Eye (tissue), 1 donor: ENCODE data around the gene MSANTD2.

Experiments used
- DNase-seq: peaks from one replicate; pipeline ENCODE4 v3.0.0-alpha.2; 2015

Gene MSANTD2

DNA sequence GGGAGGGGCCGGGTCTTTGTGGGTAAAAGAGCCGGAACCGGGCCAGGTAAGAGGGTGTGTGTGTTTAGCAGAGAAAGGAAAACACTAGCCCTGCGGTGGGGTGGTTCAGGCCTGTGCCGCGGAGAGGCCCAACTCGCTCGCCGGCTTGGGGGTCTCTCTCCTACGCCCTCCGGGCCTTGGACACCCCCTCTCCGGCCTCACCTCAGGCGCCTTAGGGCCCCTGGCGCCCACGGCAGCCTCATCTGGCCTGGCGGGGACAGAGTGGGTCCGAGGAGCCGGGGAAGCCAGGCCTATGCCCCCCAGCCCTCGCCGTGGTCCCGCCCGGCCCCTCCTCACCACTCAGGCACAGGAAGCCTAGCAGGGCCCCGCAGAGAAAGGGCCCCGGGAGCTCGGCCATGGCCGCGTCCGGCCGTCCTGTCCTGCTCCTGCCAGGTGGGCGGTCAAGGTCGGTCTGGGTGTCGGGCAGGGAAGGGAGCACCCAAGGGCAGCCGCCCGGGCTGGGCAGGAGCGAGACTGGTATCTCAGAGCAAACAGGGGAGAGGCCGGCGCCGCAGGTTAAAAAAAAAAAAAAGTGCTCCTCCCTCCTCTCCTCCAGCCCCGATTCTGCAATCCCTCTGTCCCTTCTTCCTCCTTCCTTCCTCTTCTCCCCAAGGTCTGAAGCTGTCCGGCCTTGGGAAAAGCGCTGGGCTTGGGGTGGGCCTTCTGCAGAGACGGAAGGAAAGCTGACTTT, 48.3 kb downstream of the MSANTD2 start, which contains the start of gene VSIG2:
VSIG2 (minus strand) TSS at position 515 of the 730 bp plus-strand sequence; CDS start at position 397, 118 bp downstream.
- DNase-seq = no peak

DNA sequence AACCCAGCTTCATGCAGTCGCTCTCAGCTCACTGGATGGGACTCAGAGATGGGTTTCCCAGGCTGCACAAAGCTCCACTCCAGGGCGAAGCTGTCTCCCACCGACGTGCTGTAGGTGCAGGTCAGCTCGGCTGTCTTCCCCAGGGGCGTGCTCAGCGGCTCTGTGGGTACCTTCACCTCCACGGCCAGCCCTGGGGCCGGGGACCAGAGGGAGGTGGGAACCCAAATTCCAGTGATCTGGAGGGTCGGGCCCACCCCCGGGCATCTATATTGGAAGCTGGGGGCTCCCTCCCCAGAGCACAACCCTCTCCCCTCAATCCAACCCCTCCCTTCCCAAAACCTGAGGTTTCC, 48.8 kb downstream of the MSANTD2 start:
- DNase-seq = no peak

DNA sequence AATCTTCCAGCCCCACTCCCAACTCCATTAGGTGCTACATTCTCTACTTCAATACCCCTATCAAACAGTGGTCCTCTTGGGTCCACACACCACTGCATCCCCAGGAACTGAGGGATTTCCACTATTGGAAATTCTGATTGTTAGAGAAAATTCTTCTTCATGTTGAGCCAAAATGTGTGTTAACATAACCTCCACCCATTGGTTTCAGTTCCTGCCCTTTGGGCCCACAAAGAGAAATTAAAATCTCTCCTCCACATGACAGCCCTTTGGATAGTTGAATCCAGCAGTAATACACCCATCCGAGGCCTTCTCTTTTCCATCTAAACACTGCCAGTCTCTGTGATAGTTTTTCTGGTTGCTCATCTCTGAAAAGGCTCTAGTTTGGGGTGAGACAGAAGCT, 50.3 kb downstream of the MSANTD2 start:
- DNase-seq = no peak

DNA sequence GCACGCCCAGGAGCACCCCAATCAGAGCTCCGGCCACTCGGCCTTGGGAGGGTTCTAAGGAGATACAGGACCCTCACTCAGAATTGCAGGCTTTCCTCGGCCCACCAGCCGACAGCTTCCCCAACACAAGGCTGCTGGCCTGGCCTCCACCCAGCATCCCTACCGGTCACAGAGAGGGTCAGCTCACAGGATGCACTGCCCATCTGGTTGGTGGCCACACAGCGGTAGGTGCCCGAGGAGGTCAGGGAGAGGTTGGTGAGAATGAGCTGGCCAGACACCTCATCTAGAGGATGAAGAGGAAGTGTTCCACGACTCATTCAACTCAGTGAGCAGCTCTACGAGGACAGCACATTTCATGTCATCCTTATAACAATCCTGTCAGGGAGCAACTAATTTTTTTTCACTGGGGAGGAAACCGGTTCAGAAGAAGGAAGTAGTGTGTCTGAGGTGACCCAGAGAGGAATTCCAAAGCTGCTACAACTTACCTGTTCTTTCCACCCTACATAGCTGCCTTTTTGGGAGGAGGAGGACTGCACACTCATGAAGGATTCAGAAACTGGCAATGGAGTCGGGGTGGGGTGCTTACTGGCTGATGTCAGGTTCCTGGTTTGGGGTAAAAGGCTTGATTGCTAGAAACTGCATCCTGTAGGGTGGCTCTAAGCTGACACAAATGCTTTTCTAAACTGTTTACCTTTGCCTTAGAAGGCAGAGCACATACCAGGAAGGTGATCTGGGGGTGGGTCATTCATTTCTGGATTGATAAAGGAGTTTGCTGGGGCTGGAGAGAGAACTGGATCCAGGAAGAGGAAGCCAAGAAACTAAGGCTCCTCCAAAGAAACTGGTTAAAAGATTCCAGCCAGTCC, 51.5 kb downstream of the MSANTD2 start:
- DNase-seq = no peak

DNA sequence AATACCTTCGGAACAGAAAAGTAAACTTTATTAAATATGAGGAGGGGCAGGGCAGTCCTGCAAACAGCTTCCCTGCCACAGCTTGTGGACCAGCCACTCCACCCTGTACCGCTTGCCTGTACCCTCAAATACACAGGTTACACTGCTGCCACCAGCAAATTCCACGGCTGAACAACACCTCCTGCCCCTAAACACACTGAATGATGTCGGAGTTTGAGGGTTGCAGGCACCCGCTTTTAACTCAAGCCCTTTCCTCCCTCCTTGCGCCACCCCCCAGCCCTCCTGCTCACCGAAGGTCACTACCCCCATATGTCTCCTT, 52.1 kb downstream of the MSANTD2 start:
- no peak for DNase-seq

DNA sequence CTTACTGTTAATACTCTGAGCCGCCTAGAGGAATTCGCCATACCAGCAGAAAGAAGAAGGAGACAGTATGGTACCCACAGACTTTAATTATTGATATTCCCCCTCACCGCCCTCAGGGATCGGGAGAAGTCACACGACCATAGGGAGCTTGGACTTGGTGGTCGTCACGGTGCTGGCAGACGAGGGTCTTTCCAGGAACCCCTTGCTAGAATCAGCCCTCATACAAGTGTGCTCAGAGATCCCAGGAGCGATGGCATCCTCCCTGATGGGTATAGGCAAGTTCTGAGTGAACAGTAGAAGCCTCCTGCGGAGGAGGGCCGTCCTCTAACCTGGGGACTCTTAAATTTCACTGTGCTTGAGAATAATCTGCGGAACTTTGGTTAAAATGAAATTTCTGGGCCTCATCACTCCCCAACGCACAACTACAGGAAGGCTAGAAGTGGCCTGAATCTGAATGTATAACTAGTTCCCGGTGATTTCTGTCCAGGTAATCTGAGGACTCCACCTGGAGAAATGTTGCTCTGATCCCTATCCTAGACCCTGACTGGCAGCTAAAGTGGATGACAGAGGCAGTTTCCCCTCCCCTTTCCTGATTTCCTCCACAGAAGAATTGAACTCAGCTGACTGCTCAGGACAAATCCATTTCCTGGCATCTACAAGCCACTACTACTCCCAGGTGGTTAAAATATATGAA, 52.7 kb downstream of the MSANTD2 start:
- no peak for DNase-seq

DNA sequence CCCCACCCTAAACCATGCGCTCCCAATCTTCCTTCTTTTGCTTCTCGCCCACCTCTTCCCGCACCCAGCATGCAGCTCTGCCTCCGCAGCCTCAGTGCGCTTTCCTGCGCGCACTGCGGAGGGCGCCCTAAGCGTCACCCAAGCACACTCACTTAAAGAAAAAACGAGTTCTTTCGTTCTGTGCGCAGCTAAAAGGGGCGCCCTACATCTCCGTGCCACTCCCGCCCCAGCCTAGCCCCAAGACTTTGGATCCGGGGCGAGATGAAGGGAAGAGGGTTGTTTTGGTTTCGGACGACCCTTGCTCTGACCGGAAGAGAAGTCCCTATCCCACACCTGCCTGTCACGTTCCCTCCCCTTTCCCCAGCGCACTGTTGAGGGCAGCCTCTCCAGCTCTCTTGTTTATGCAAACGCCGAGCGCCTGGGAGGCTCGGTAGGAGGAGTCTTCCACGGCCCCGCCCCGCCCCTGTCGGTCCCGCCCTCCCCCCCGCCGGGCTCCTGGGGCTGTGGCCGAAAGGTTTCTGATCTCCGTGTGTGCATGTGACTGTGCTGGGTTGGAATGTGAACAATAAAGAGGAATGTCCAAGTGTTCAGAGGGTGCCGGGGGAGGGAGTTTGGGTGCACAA, 53.5 kb downstream of the MSANTD2 start:
- DNase-seq = peak; percentile 65

DNA sequence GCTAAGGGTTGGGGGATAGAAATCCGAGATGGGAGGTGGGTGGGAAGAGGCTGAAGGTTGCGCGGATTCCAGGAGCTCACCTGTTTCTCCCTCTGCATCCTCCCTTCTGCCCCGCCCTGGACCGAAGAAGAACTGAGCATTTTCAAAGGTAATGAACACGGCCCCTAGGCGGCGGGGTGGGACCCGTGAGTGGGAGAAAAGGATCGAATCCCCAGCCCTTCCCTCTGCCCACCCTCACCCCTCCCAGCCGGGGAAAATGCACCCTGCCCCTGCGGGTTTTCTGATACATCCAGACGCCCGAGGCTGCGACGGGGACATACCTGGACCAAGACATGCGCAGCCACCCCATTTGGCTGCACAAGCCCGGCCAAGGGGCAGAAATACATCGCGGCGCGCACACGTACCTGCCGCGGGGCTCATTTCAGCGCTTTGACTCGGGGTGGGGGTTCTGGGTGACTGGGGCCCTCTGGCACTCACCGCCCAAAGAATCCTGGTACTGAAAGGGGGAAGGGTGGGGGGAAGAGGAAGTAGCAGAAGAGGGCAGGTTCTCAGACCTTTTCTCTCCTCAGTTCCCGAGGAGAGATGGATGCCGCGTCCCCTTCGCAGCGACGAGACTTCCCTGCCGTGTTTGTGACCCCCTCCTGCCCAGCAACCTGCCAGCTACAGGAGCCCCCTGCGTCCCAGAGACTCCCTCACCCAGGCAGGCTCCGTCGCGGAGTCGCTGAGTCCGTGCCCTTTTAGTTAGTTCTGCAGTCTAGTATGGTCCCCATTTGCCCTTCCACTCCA, 54.2 kb downstream of the MSANTD2 start:
- no peak for DNase-seq

DNA sequence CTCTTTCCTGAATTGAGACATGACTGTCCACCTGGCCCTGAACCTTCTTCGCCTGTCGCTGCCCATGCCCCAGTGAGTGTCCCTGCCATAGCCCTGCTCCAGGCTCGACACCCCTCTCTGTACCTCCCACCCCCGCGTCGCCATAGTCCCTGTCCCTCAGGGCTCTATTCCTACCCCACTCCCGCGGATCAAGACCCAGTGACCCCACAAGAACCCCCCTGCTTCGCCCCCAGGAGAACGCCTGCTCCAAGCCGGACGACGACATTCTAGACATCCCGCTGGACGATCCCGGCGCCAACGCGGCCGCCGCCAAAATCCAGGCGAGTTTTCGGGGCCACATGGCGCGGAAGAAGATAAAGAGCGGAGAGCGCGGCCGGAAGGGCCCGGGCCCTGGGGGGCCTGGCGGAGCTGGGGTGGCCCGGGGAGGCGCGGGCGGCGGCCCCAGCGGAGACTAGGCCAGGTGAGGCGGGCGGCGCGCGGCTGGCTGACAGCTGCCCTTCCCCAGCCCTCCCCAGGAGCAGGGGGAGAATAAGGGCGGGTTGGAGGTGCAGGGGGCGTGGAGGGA, 54.9 kb downstream of the MSANTD2 start:
- no peak for DNase-seq

DNA sequence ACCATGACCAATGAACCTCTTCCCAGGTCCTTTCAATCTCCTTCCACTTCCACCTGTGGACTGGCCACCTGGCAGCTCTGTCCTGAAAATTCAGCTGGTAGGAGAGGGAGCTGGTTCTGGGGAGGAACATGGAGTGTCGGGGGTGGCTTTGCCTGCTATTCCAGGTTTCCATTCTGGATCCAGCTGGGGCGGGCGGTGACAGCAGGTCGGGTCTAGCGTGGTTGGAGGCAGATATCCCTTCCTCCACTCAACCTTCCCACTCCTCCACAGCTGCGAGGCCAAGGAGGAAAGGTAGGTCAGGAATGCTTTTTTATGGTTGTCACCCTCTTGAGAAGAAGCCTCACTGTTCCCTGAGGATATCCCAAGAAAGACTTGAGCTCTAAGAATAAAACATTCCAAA, 57.2 kb downstream of the MSANTD2 start:
- no peak for DNase-seq

DNA sequence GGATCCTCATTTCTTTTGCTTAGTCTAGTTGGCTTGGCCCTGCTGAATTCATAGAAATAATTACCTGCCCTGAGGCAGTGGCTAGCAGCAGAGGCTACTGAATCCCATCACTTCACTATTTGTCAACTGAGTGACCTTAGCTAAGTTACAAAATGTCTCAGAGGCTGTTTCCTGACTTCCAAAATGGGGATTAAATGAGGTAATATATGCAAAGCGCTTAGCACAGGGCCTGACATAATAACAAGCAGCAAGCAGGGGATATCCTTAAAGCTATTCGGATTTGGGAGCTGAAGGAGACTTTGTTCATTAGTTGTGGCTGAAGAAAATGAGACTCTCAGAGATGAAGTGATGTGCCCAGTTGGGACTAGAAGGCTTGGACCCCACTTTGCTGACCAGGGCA, 57.7 kb downstream of the MSANTD2 start:
- DNase-seq = no peak

DNA sequence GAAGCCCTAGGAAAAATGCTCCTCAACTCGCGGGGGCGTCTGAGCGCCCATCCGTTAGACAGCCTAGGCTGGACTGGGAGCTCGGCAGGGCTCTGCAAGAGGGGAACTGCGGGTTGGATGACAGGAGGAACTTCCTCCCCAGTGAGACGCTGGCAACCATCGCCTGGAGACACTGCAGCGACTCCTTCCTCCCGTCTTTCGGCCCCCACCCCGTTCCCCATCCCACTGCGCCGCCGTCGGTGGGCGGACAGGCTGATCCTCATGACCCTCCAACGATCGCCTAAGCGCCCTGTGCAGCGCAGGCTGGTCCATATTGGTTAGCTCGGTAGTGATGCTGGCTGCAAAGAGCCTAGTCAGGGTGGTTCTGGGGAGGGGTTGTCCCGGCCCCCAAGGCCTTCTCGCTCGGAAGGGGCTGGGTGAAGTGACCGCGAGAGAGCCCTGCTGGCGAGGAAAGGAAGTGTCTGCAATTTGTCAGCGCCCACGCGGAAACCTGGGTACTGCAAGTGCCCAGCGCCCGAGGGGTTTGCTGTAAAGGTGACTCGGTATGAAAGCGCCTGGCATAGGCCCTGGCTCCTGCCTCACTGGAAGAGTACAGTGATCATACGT, 59.8 kb downstream of the MSANTD2 start:
- DNase-seq = peak; percentile 52

DNA sequence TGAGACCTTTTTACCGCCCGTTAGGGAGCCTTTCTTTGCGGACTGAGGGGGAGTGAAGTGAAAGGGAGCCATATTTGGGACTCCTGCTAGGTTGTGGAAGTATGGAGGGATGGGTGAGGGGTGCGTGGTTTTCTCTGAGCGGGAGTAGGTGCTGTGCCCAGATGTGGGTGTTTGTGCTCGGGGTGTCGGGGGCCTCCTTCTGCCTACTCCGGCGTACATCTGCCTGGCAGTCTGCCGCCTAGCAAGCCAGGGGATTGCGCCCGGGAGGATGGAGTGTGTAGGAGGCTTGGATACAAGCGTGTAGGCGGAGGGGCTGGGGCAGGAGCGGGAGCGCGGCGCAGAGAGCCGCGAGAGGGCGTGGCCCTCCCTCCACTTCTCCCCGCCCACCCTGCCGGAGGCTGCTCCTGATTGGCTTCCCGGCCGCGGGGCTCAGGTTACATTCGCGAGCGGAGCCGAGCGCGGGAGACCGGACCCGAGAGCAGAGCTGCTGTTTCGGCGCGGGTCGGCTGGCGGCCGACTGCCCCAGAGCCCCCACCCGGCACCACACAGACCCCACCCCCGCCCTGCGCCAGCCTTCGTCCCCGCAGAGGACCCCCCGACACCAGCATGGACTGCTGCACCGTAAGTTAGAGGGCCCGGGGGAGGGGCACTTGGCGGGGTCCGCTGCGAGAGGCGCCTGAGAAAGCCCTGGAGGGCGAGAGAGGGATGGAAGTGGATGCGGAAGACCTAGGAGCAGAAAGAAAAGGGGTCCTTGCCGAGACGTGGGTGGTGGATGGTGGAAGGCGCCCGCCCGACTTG, 60.5 kb downstream of the MSANTD2 start, which contains the start of gene NRGN:
NRGN (plus strand) TSS at position 464 of the 798 bp plus-strand sequence; CDS start at position 607, 143 bp downstream.
- peak; percentile 97 for DNase-seq

DNA sequence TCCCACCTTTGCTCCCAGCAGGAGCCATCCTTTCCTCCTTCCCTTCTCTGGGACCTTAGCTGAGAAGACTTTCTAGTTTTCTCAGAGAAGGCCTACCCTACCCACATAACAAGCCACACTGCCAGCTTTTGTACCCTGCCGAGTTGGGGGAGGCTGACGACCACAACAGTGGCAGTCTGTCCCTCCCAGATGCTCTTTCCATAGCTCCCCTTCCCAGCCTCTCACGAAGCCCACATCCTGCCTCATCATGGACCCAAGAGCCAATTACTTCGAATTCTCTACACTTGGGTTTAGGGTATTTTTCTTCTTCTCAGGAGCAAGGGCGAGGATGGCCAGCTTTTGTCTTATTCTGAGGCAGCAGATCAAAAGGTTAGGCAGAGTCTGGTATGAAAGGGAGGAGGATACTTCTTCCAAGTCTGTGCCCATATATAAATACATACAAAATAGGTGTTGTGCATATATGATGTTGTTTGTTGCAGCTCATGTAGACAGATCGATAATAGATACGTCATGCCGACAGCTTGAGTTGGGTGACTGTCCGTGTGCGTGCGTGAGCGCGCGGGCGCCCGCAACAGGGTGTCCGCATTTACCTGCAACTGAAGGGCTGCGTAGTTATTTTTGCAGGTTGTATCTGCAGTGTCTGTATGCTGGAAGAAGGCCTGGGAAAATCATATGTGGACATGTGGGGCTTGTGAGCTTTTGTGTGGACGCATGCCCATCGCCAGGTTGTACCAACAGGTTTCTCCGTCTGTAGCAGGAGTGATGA, 61.3 kb downstream of the MSANTD2 start:
- no peak for DNase-seq

DNA sequence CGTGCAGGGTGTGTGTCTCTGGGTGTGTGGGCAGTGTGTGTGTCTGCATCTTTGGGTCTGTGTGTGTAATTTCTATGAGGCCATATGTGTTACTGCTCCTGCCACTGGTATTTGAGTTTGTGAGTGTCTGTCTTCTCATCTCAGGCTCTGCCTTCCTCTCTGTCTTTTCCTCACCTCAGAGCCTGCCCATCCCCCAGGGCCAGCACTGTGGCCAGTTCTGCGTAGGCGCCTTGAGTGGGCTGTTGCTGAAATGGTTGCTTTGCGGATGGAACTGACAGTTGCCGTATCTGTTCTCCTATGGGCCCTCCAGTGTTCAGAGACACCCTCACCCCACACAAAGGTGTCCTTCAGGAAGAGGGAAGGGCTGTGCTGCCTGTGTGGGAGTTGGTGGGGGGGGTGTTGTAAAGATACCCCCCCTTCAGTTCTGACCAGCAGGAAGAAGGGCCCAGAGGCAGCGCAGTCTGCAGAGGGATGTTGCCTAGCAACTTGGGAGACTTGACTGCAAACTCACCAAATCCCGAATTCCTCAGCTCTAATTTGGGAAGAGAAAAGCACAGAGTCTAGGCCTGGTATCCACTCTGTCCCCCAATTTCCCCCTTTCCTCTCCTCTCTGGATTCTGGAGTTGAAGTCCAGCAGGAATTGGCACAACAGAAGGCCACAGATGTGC, 62.4 kb downstream of the MSANTD2 start:
- no peak for DNase-seq

DNA sequence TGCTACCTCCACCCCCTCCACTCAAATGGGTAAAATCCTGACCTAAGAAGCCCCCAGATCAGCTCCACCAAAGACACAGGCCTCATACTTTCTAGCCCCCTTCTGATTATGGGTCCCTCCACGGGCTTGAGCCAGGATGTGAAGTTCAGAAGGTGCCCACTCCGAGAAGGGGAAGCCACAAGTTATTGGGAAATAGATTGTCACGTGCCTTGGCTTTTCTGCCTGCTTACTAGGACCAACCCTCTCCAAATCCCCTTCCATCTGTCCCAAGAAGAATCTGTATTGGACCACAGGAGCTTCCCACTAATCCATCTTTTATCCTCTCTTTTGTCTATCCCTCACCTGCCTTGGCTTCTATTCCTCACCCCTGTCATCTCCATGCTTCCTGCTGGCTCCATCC, 63.5 kb downstream of the MSANTD2 start:
- no peak for DNase-seq

DNA sequence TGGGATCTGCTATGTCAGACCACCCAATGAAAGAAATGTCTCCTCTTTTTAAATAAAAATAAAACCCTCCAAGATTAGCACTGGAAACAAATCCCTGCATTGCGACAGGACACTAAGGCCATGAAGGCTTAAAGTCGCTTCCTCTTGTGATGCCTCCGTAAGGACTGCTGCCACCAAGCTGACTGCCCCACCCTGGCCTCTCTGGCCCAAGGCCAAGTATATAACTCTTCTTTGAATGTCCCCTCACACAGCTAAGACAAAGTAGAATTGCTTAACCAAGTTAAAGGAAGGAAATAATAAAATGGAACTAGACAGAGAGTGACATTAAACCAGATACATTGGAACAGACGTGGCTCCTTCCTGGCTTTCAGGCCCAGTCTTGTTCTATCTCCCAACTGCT, 68.0 kb downstream of the MSANTD2 start:
- no peak for DNase-seq

DNA sequence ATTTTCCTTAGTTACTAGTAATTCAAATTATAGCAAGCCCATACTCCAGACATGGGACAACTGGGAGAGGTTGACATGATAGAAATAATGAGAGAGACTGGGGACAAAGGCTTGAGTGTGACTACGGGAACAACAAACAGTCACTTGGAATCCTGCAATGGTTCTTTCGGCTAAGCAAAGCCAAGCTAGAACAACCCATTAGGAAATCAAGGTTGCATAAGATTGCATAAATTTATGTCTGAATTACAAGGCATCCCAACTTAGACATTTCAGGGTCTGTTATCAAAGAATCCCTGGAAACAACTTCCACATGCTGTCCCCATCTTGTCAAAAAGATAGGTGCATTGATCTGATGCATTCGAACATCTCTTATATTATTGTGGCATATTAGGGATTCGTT, 70.6 kb downstream of the MSANTD2 start:
- no peak for DNase-seq

DNA sequence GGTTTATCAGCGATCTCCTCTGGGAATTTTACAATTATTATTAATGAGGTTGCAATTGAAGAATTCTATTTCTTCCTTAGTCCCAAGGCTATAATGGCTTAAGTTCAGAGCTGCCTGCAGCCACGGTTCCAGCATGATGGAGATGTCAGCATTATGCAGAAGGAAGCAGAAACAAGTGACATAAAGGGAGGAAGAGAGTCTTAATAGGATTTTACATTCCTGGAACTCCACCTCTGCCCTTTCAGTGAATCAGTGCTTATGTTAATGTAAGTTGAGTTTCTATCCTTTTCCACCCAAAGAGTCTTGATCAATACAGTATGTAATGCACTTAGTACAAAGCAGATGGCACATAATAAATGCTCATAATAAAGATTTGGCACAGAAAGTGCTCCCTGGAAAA, 72.1 kb downstream of the MSANTD2 start:
- no peak for DNase-seq
